IPS DF 19.7 (cell line): Measurements from ENCODE around the gene CEP72.

Experiments
- DNase-seq: peaks from one replicate; pipeline ENCODE4 v3.0.0-alpha.2; 2013; ENCODE audit warnings: low read depth, low spot score

The CEP72 gene

DNA sequence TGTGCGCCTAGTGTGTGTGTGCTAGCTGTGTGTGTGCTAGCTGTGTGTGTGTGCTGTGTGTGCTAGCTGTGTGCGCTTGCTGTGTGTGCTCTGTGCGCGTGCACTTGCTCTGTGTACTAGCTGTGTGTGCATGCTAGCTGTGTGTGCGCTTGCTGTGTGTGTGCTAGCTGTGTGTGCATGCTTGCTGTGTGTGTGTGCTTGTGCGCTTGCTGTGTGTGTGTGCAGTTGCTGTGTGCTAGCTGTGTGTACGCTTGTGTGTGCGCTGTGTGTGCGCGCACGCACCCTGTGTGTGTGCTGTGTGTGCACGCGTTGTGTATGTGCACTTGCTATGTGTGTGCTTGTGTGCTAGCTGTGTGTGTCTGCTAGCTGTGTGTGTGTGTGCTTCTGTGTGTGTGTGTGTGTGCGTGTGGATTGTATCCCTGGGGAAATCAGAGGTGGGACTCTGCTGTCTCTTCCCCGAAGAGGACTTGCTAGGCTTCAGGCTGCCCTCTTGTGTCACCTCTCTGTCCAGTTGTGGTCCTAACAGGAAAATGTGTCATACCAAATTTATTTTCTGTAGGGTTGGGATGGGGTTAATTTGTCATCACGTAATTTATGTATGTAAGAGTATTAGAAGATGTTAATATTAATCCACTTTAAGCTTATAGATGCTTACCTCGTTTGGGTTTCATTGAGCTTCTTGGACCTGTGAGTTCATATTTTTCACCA, 42.1 kb downstream of the CEP72 start:
- DNase-seq = no peak

DNA sequence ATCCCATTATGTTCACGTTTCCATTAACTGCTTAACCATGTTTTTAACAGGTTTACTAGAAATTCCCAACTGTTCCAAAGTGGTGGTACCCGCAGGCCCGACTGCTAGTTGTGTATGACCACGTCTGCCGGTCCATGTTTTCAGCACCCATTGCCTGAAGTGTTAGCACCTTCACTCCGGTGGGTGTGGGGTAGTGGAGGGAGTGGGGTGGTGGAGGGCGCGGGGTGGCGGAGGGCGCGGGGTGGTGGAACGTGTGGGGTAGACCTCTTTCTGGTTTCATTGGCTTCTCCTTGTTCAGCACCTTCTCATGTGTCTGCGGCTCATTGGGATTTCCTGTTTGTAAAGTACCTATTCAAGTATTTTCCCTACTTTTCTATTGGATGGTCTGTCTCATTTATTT, 43.3 kb downstream of the CEP72 start:
- DNase-seq = no peak

GRCh38 chr5:657570-657969, 45.4 kb downstream of the CEP72 start:
- DNase-seq = no peak

DNA sequence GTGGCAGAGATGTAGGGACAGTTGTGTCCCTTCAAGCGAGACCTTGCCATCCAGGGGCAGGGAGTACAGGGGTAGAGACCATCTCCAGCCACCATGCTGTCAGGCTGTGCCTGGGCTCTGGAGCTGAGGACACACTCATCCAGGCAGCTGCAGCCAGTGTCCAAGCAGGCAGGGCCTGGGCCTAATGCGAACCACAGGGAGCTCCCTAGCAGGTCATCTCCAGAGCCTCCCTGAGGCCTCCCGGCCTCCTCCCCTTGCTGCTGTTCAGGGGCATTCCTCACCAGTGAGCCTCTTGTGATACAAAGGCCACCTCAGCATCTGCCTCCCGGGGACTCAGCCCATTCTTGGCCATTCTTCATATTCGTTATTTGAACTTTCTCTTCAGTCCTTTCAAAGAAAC, 46.0 kb downstream of the CEP72 start:
- DNase-seq = no peak

DNA sequence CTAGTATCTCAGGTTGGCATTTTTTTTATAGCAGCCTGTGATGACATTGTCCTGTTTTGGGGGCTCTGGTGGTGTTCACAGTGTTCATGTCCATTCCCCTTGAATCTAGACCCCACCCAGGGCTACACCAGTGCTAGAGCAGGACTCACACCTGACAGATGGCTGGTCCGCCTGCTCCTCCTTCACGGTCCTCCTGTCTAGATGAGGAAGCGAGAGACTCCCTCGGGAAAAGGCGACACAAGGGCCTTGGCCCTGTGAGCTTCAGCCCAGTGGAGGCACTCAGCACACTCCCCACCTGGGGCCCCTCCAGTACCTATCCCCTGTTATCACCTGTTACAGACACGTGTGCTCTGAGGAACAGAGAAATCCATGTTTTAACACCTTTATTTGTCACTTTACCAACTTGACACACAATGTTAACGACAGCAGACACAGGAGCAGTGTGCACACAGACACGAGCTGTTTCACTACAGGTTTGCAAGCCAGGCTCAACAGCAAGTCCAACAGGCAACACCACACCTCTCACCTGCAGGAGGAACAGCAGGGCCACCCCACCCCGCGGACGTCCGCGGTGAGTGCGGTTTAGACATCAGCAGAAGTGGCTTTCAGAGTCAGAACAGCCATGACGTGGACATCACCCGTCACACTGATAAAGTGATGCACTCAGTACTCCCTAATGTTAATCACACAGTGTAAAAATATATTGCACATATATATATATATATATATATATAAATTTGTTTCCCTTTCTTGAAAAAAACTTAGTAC, 47.5 kb downstream of the CEP72 start:
- no peak for DNase-seq

- DNase-seq = no peak
Observed at GRCh38 chr5:660491-661030, 48.4 kb downstream of the CEP72 start.

DNA sequence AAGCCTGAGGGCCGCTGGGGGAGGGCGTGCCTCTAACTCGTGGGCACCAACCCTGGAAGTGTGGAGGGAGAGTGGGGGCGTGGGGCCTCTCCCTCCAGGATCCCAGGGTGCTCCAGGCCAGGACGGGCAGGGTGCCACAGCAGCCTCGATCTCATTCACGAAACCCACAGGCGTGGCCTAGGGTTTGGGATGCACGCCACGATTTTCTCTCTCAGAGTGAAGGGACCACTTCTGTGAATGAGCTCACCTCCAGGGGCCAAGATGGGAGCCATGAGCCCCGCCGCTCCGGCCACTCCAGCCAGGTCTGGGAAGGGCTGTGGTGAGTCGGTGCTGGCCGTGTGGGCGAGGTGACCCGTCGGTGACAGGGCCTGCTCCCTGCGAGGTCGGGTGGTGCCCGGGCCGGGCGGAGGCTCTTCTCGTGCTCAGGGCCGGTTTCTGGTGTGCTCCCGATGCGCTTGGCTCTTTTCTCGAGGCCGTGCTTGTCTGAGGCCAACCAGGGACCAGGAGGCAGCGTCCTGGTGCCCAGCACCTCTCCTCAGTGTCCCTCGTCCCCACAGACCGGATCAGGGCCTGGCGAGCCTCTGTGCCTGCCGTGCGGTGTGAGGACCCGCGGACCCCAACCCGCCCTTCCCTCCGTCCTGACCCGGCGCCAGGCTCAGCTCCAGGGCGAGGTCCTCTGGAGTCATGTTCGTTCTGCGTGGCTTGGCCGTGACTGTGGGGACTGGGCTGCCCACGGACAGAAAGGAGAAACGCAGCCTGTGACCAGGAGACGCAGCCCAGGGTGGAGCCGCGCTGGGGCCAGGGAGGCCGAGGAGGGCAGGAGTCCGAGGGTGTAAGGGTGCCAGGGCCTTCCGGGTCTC, 50.0 kb downstream of the CEP72 start:
- no peak for DNase-seq

- DNase-seq = no peak
Observed at GRCh38 chr5:662751-663435, 50.8 kb downstream of the CEP72 start.

DNA sequence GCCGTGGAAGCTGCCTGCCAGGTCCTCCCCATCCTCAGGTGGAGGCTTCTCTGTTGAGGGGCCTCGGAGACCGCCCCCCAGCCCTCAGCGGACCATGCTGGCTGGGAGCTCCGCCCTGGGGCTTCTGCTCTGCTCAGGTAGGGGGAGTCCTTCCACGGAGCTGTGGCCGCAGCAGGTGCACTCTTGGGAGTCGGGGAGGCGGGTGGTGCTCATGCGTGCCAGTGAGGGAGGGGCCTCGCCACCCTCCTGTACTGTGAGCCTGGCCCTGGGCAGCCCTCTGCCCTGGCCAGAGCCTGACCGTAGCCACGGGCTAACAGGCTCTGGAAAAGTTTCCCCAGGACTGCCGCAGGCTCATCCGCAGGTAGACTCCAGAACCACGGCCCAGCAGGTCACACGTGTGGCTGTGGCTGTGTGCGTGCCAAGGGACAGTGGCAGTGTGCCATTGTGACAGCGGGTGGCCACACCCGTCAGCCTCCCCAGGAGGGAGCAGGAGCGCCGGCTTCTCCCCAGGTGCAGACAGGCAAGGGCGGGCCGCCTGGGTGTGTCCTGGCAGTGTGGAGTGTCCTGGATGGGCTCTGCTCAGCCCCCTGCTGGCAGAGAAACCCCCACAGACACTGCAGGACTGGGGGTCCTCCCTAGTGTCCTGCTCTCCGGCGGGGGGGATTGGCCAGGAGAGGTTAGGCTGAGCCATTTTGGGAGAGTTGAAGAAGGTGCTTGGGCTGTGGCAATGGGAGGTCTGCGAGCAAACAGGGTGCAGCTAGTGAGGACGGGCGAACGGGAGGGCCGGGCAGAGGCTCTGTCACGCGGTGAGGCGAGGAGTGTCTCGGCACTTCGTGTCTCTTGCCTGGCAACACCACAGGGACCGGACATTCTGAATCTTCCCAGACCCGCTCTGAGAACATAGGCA, 51.5 kb downstream of the CEP72 start:
- DNase-seq = no peak

DNA sequence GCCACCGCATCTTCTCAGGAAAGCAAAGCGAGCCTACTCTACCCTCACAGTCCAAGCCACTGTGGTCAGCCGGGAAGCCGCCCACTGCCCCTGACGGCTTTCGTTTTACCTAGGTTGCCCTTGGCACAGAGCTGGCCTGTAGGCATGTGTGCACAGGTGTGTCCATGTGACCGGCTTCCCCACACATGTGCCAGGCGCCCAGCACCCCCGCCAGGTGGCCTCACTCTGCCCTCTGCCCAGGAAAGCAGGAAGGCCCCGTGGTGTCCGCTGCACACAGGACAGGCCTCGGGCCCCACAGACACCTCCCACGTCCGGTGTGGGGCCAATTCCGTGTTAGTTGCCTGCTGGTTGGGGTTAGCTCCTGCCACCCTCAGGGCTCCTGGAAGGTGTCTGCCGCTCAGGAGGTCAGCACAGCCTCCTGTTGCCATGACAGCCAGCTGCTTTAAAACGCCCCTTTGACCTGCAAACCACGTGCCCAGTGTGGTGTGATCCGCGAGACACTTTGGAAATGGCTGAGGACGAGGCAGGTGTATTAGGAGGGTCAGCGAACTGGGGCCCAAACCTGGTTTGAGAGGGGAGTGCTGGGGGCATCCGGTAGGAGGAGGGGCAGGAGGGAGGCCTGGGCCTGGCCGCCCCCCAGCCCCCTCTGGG, 52.3 kb downstream of the CEP72 start:
- no peak for DNase-seq

DNA sequence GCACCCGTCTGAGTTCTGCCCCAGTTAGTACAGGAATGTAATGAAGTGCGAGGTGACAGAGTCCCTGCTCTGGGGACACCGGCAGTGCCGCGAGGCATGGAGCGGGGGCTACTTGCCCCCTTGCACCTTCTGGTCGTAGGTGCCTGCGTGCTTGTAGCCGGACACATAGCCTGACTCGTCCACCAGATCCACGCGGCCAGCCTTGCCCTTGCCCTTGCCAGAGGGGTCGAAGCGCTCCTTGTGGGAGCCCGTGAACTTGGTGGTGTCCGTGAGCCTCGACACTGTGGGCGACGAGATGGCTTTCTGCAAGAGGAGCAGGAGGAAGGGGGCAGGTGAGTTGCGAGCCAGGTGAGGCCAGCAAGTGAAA, 52.8 kb downstream of the CEP72 start:
- DNase-seq = no peak

GRCh38 chr5:665541-665955, 53.4 kb downstream of the CEP72 start:
- DNase-seq = no peak

- no peak for DNase-seq
Observed at GRCh38 chr5:665956-666711, 54.0 kb downstream of the CEP72 start.

- DNase-seq = no peak
Observed at GRCh38 chr5:666816-667498, 54.8 kb downstream of the CEP72 start.

DNA sequence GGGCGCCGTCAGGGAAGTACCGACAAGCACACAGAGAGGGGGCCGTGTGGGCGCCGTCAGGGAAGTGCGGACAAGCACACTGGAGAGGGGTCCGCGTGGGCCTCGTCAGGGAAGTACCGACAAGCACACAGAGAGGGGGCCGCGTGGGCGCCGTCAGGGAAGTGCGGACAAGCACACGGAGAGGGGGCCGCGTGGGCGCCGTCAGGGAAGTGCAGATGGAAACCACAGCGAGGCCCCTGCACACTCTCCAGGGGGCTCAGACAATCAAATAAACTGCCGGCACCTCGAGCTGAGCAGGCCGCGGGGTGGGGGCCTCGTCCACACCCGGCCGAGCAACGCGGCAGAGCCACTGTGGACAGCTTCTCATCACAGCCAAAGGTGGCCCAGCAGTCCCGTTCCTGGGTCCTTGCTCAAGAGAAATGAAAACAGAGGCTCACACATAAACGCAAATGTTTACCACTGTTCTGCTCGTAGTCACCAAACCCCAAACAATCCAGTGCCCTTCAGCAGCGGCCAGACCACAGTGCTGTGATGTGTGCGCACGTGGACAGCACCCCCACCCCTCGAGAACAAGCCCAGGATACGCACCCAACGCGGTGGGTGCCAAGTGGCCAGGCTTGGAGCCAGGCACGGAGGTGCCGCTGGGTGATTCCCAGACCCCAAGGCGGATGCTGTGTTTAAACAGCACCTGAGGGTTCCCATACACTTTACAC, 56.3 kb downstream of the CEP72 start:
- DNase-seq = no peak

GRCh38 chr5:669111-669841, 57.1 kb downstream of the CEP72 start:
- DNase-seq = no peak

DNA sequence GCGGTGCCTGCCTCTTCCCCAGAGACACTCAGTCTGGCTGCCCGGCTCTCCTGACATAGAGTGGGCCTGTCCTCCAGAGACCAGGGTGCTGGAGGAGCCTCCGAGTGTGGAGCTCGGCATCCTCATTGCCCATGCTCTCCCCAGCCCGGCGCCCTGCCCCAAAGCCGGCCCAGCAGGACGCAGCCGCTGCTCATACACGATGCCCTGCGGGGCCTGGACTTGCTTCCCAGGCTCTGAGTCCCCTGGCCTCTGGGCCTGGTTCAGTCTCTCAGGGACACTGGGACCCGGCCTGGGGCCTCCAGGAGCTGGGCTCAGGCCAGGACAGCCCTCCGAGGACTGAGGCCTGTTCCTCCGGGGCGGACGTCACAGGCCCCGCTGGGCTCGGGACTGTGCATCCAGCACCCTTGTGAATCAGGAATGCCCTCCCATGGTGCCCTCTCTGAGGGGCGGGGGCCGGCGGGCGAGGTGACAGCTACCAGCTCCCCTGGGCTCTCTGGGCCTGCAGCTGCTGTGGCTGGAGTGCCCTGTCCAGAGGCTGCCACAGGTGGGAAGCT, 57.8 kb downstream of the CEP72 start:
- DNase-seq = no peak
